SW 1271 (cell line): Measurements from ENCODE around the gene RAD51B.
"Not testable (repeated sequence)": the region's sequence is repeated elsewhere in the genome, so short reads cannot be mapped to it uniquely, and the experiment has no call there.

Experiments
- DNase-seq, 2 experiments: peaks; one replicate each; lab custom pipeline; 2025; lab: John Stamatoyannopoulos, UW

RAD51B gene

GRCh38 chr14:68687746-68688145, 868.2 kb downstream of the RAD51B start:
- peak; percentile 78 for DNase-seq

GRCh38 chr14:68688872-68689371, 869.3 kb downstream of the RAD51B start:
- peak in 1 of 2 experiments; percentile 29 for DNase-seq

- no peak for DNase-seq
Measured at GRCh38 chr14:68689511-68689910, 869.9 kb downstream of the RAD51B start.

- DNase-seq = no peak
Measured at GRCh38 chr14:68690089-68690958, 870.7 kb downstream of the RAD51B start.

GRCh38 chr14:68691031-68691791, 871.6 kb downstream of the RAD51B start:
- DNase-seq = no peak

- DNase-seq = no peak
Measured at GRCh38 chr14:68691792-68692118, 872.2 kb downstream of the RAD51B start.

- no peak for DNase-seq
Measured at GRCh38 chr14:68692216-68692615, 872.6 kb downstream of the RAD51B start.

- no peak for DNase-seq
Measured at GRCh38 chr14:68692916-68693771, 873.6 kb downstream of the RAD51B start.

GRCh38 chr14:68693926-68694325, 874.3 kb downstream of the RAD51B start:
- DNase-seq = no peak

GRCh38 chr14:68694516-68695235, 875.1 kb downstream of the RAD51B start:
- peak in 1 of 2 experiments; percentile 19 for DNase-seq

- peak; percentile 94 to 99 for DNase-seq
Measured at GRCh38 chr14:68695326-68695768, 875.8 kb downstream of the RAD51B start.

- no peak for DNase-seq
Measured at GRCh38 chr14:68695856-68696255, 876.3 kb downstream of the RAD51B start.

- no peak for DNase-seq
Measured at GRCh38 chr14:68696266-68696665, 876.7 kb downstream of the RAD51B start.

- DNase-seq = no peak
Measured at GRCh38 chr14:68696721-68697495, 877.3 kb downstream of the RAD51B start.

- DNase-seq = not testable (repeated sequence)
Measured at GRCh38 chr14:68698773-68699172, 879.2 kb downstream of the RAD51B start.

GRCh38 chr14:68701001-68701741, 881.6 kb downstream of the RAD51B start:
- DNase-seq = no peak

- DNase-seq = no peak
Measured at GRCh38 chr14:68702135-68702534, 882.6 kb downstream of the RAD51B start.

- DNase-seq = no peak
Measured at GRCh38 chr14:68702578-68702977, 883.0 kb downstream of the RAD51B start.

- no peak for DNase-seq
Measured at GRCh38 chr14:68703093-68703492, 883.5 kb downstream of the RAD51B start.
